NOMO-1 treated with DMSO at 0.1 percent for 48 hours (cell line): ENCODE data around the gene PACRG.
"Not testable (repeated sequence)": the region's sequence is repeated elsewhere in the genome, so short reads cannot be mapped to it uniquely, and the experiment has no call there.

Source experiments
- DNase-seq: peaks from one replicate; lab custom pipeline; 2025; ENCODE audit not compliant: unreplicated experiment; lab: John Stamatoyannopoulos, UW

PACRG gene

DNA sequence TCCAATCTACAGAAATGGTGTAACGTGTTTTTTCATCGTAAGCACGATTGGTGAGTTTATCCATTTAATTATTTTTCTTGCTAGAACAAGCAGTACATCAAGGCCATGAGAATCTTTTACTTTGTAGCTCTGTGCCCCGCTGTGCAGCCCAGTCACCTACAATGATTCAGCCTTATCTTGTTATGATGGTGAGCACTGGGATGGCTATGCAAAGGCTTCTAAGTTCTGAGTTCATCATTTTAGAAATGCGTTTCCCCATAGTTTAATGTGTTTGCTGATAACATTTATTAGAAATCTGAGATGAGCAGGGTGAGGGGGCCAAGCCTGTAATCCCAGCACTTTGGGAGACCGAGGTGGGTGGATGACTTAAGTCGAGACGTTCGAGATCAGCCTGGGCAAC is 575.0 kb downstream of the PACRG start:
- no peak for DNase-seq

DNA sequence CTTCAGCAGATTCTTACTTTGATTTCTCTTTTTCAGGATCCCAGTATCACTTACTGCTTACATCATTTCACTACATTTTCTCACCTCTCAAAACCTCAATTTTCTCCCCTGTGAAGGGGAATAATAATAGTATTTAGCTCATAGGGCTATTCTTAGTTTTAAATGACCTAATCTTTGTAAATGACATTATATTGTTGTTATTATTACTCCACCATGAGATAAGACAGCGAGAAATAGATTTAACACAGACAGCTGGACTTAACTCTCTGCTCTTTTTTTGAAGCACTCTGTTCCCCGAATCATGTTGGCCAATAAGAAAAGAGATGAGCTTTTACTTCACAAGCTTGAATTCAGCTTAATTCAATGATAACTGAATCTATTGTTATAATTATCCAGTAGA is 578.2 kb downstream of the PACRG start:
- DNase-seq, result no peak

DNA sequence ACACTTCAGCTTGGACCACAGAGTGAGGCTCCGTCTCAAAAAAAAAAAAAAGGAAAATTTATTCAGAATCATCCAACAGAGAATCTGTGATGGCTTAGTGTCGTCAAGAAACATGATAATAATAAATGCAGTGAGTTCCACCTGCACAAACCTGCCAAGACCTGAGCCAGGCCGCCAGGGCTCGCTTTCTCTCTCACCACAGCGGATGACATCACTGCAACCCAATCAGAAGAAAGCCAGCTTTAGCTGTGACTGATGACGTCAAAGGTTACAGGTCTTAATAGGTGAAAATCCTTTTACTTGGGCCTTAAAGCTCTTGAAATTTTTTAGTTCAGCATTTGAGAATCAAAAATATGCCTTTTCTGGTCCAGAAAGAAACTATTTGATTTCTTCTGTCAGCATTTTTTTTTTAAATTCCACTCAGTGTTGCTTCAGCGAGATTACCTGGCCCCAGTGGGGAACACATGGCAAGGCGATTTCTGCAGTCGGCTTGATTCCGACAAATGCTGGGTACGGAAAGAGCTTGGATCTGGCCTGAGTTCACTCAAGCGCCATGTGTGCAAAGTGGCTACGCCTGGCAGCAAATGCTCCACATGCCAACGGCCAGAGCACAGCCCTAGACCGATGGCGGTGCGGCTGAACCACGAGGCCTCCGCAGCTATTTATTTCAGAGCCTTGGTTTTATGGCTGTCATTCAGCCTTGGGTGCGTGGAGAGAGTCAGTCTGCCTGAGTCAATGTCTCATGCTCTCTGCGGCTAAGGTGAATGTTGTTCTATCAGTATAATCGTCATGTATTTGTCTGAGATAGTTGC is 581.1 kb downstream of the PACRG start:
- DNase-seq, result no peak

DNA sequence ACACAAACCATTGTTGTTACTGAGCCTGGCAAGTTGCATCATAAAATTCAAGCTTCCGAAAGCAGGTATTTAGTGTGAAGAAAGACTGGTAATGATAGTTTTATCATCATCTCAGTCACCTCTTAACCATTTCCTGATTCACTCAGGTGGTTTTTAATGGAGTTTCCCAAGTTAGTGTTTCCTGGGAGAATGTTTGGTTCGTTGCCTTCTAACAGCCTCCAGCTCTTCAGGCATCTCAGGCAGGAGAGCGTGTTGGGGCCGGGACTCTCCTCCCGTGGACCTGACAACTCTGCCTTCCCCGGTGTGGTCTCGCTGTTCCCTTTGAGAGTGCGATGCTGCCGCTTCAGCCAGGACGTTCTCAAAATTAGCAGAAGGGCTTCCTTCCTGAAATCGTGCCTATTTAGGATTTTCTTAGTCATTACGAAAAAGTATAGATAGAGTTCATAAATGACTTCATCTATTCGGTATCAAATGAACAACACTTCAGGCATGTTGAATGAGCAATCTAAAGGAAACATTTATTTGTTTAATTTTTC is 581.8 kb downstream of the PACRG start:
- DNase-seq, result no peak

DNA sequence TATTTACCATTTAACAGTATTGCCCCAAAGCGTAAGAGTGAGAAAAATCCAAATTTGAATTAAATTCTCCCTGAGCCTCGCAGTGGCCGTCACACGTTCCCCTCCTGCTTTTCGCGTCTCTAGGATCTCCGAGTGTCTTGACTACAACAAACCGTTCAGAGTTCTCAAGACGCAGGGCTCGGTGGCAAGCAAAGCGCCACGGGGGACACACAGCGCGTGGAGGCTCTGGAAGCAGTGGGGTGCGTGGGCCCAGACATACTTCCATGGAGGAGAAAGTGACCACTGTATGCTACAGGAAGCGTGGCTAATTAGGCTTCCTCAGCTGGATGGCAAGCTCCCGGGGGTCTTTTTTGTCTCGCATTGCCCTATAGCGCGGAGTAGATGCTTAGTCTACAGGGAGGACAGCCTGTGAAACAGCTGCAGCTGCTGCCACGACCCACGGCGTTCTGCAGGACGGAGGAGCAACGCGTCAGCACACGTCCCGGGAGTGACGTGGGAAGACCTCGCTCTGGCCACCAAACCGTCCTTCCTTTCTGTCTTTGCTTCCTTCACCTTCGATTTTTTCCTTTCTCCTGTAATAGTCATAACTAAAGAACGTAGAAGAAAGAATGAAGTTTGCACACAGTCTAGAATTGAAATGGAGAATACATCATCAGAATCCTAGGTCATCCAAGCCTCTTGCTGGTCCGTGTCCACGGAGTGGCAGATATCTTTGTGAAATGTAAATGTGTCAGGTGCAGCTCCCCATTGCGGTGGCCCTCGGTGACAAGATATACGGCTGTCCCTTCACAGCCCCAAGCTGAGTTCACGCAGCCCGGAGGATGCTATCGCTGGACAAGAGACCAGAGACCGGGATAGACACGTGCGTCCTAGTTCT is 582.6 kb downstream of the PACRG start:
- DNase-seq, result no peak

DNA sequence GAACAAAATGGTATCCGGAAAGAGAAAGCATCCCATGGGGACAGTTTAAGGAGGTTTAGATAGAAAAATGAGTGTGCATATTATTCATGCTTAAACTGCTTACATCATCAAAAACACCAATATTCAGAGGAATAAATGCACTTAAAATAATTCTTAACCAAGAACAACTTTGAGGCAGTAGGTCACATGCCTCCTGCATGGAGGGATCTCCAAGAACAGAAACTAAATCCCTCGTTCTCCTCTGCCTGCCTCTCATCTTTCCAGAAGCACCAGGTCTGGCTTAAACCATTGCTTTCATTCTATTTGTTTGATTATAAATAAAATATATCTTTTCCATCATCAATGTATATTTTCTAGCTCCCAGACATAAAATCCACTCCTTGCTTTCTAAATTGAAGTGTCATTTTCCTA is 583.2 kb downstream of the PACRG start:
- DNase-seq, result no peak

GRCh38 chr6:163311830-163312229 is 584.1 kb downstream of the PACRG start:
- DNase-seq, result no peak

GRCh38 chr6:163313566-163313965 is 585.8 kb downstream of the PACRG start:
- no peak for DNase-seq

- no peak for DNase-seq
These were observed 586.2 kb downstream of the PACRG start for GRCh38 chr6:163313981-163314380.

DNA sequence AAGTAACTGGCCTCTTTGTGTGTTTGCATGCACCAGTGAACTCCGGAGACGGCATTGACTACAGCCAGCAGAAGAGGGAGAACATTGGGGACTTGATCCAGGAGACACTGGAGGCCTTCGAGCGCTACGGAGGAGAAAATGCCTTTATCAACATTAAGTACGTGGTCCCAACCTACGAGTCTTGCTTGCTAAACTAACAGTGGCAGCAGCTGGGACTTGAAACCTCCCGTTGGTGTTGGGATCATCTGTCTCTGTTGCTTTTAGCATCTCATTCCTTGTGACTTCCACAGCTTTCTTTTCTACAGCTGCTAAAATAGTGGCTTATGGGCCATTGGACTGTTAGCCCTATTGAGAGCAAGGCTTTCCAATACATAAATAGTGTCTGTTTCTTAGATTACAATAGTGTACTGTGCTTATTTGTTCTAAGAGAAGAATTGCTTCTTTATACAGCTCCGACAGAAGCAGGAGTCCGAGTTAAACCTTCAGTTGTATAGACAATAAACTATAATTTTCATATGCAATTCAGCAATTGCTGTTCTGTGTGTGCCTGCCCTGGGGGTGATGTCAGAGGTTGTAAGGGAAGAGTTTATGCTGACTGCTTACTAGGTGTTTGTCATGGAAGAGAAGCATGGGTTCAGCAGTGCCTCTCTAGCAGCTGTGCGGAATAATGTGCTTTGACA is 587.2 kb downstream of the PACRG start:
- no peak for DNase-seq

DNA sequence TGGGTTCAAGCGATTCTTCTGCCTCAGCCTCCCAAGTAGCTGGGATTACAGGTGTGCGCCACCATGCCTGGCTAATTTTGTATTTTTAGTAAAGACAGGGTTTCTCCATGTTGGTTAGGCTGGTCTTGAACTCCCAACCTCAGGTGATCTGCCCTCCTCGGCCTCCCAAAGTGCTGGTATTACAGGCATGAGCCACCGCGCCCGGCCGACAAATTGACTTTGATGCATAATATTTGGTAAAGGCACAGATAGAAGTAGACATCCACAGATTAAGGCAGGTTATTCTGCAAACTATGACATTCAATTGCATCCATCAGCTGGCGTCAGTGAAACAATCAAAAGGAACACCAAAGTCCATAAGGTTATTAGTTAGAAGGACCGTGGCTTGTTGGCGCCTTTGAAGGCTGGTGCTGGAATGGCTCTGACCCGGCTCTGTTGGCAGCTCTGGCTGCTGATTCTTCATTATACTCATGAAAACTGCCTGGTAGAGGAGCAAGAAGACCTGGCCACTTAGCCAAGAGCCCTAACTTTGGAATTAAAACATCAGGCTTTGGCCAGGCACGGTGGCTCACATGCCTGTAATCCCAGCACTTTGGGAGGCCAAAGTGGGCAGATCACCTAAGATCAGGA is 589.2 kb downstream of the PACRG start:
- not testable (repeated sequence) for DNase-seq

DNA sequence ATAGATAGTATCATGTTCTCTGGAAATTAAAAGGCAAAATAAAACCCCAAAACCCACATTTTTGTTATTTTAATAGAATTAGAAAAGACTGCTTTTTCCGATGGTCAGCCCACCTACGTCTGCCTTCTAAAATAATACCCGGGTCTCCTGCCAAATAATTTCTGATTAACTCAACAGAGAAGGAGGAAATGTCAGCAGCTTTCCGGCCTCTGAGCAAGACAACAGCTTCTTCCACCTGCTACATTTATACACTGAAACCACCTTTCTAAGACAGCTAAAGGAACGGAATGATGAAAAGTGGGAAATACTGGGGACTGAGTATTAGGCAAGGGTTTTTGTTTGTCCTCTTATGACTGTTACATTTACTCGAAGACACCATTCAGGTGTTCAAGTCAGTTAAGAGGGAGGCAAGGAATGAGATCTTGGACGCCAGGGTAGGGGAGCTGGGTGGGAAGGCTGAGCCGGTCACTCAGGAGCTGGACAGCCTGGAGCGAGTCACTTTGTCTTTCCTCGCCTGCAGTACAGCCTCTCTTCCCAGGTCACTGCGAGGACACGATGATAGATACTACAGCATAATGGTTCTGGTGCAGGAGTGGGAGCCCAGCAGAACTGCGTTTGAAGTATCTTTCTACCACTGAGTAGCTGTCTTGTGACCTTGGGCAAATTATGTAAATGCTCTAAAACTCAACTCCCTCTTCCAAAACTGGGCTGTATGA is 590.5 kb downstream of the PACRG start:
- no peak for DNase-seq

- DNase-seq, result peak; percentile 22
These were observed 592.0 kb downstream of the PACRG start for GRCh38 chr6:163319609-163320366.

GRCh38 chr6:163320402-163320801 is 592.6 kb downstream of the PACRG start:
- no peak for DNase-seq

- DNase-seq, result no peak
These were observed 593.0 kb downstream of the PACRG start for GRCh38 chr6:163320804-163321203.

DNA sequence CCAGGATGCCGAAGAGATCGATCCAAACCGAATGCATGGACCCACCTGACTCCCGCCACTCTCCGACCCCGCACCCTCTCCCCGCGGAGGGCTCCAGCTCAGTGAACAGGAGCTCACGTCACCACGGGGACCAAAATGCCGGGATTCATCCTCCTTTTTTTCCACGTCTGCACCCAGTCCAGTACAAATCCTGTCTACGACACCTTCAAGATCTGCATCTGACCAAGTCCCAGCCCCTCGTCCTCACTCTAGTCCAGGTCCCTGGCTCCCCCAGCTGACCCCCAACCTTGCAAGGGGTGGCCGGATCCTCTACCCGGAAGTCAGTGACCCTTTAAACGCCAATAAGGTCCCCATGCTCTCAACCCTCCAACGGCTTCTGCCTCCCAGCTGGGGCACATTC is 593.9 kb downstream of the PACRG start:
- no peak for DNase-seq

GRCh38 chr6:163323274-163323673 is 595.5 kb downstream of the PACRG start:
- DNase-seq, result no peak

DNA sequence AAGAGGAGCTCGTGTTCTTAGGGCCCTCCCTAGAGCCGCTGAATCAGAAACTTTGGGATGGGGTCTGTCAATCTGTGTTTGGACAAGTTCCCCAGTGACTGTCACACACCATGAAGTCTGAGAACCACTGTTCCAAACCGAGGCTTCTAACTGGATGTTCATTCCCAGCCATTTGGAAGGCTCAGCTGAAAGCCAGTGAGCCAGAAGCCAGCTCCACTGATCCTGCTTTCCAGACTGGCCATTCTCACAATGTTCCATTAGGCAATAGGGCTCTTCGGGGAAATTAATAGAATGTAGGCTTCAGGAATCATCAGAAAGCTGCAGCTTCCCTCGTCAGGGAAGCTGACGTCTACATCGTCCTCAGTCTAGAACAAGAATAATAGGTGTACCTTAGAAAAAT is 595.9 kb downstream of the PACRG start:
- no peak for DNase-seq

- DNase-seq, result no peak
These were observed 596.5 kb downstream of the PACRG start for GRCh38 chr6:163324326-163324687.
